ENCODE measurements around the gene YY1.

- TF ChIP-seq MAX (IDR thresholded peaks at IDR 0.05; ENCODE audit: low read depth, low read length), result no peak
- no peak for TF ChIP-seq POLR2A (IDR thresholded peaks at IDR 0.05; ENCODE audit: extremely low read depth, insufficient read length)
- TF ChIP-seq CTCF (IDR thresholded peaks at IDR 0.05; ENCODE audit: low read depth, low read length), result no peak
Measured at GRCh38 chr14:100291305-100292075, 52.5 kb downstream of the YY1 start.
